Left hindlimb (tissue), 1 donor: ENCODE data around the gene KRT7.

Source experiments
- DNase-seq: peaks from one replicate; pipeline ENCODE4 v3.0.0-alpha.2; 2018

KRT7 gene

GRCh38 chr12:52232674-52233461 lies at the start of gene KRT7:
TSS of gene KRT7 (plus strand) at chr12:52233243. CDS start at chr12:52233297, 54 bp downstream.
- DNase-seq, result no peak

- DNase-seq, result no peak
These were observed 49.5 kb upstream of the KRT7 start for GRCh38 chr12:52183544-52183910.

GRCh38 chr12:52183971-52184370 lies 49.1 kb upstream of the KRT7 start:
- DNase-seq, result no peak

GRCh38 chr12:52184813-52185212 lies 48.2 kb upstream of the KRT7 start:
- no peak for DNase-seq

- no peak for DNase-seq
These were observed 47.6 kb upstream of the KRT7 start for GRCh38 chr12:52185400-52185967.

GRCh38 chr12:52186118-52186840 lies 46.8 kb upstream of the KRT7 start:
- DNase-seq, result no peak

- no peak for DNase-seq
These were observed 45.8 kb upstream of the KRT7 start for GRCh38 chr12:52187206-52187605.

- no peak for DNase-seq
These were observed 45.4 kb upstream of the KRT7 start for GRCh38 chr12:52187640-52188039.

GRCh38 chr12:52188658-52189057 lies 44.4 kb upstream of the KRT7 start:
- DNase-seq, result no peak

- DNase-seq, result no peak
These were observed 43.5 kb upstream of the KRT7 start for GRCh38 chr12:52189376-52190174.

- DNase-seq, result no peak
These were observed 41.9 kb upstream of the KRT7 start for GRCh38 chr12:52190860-52191729.

GRCh38 chr12:52191841-52192791 lies 40.9 kb upstream of the KRT7 start, which contains the start of gene KRT80:
TSS of gene KRT80 (minus strand) at chr12:52192014. CDS start at chr12:52191902, 112 bp downstream.
- DNase-seq, result peak; percentile 83

GRCh38 chr12:52193532-52193931 lies 39.5 kb upstream of the KRT7 start:
- no peak for DNase-seq

GRCh38 chr12:52193991-52194390 lies 39.1 kb upstream of the KRT7 start:
- DNase-seq, result no peak

GRCh38 chr12:52195065-52195730 lies 37.8 kb upstream of the KRT7 start:
- no peak for DNase-seq

GRCh38 chr12:52197371-52198231 lies 35.4 kb upstream of the KRT7 start:
- DNase-seq, result no peak

- no peak for DNase-seq
These were observed 34.4 kb upstream of the KRT7 start for GRCh38 chr12:52198454-52199215.

- DNase-seq, result no peak
These were observed 33.6 kb upstream of the KRT7 start for GRCh38 chr12:52199294-52199919.
